Smooth muscle cell (in vitro differentiated cells): ENCODE data around the gene ITPR2. TPM values are rescaled to one million over a fixed set of nuclear protein-coding genes. Genes with fewer than 3 reads are reported as not detected.

Experiments used
- DNase-seq: peaks from one replicate; lab custom pipeline; 2025; ENCODE audit not compliant: unreplicated experiment; lab: John Stamatoyannopoulos, UW
- H2AFZ ChIP-seq: fragments of 200-600 bp; sonication (generic); 2 replicates; pipeline ENCODE4 v1.6.0; 2016; ENCODE audit warnings: antibody characterized with exemption, low read depth, mild to moderate bottlenecking
- H3F3A ChIP-seq: fragments of 200-600 bp; sonication (generic); 2 replicates; pipeline ENCODE4 v1.6.0; 2017; ENCODE audit warnings: antibody characterized with exemption, low read depth
- H3K27ac ChIP-seq: fragments of 200-600 bp; sonication (generic); 2 replicates; pipeline ENCODE4 v1.5.1; 2016; ENCODE audit warnings: low read depth, mild to moderate bottlenecking
- H3K27me3 ChIP-seq: fragments of 200-600 bp; sonication (generic); 2 replicates; pipeline ENCODE4 v1.6.1; 2016; ENCODE audit warnings: low read depth, mild to moderate bottlenecking
- H3K36me3 ChIP-seq: fragments of 200-600 bp; sonication (generic); 2 replicates; pipeline ENCODE4 v1.5.1; 2016; ENCODE audit warnings: low read depth
- H3K4me1 ChIP-seq: fragments of 200-600 bp; sonication (generic); 2 replicates; pipeline ENCODE4 v1.5.1; 2016; ENCODE audit warnings: low read depth
- H3K4me2 ChIP-seq: fragments of 200-600 bp; sonication (generic); 2 replicates; pipeline ENCODE4 v1.6.0; 2016; ENCODE audit warnings: mild to moderate bottlenecking
- H3K4me3 ChIP-seq: fragments of 200-600 bp; sonication (generic); 2 replicates; pipeline ENCODE4 v1.5.1; 2016; ENCODE audit warnings: mild to moderate bottlenecking
- H3K79me2 ChIP-seq: fragments of 200-600 bp; sonication (generic); 2 replicates; pipeline ENCODE4 v1.6.0; 2016; ENCODE audit warnings: low read depth, mild to moderate bottlenecking
- H3K9ac ChIP-seq: fragments of 200-600 bp; sonication (generic); 2 replicates; pipeline ENCODE4 v1.6.0; 2016; ENCODE audit warnings: low read depth
- H3K9me3 ChIP-seq: fragments of 200-600 bp; sonication (generic); replicated peaks from 2 replicates; pipeline ENCODE4 v1.5.1; 2016; ENCODE audit warnings: low read depth
- H4K20me1 ChIP-seq: fragments of 200-600 bp; sonication (generic); 2 replicates; pipeline ENCODE4 v1.6.0; 2016; ENCODE audit warnings: low read depth
- WGBS: methylation state at CpG from one replicate; pipeline ENCODE4 v1.1.7; 2016; ENCODE audit warnings: low lambda C conversion rate; 5-methylcytosine and 5-hydroxymethylcytosine counted together
- polyA plus RNA-seq: library from polyadenylated mRNA; unstranded; fragments of >200 nt; fragmentation: Nextera tagmentation; extraction: Ambion mirVana; gene quantifications from 2 replicates; pipeline ENCODE4 v1.2.1, GENCODE V29; 2016
- total RNA-seq: library from RNA; depleted of rRNA; stranded (reverse); fragments of >200 nt; gene quantifications from 2 replicates; pipeline ENCODE4 v1.2.3, GENCODE V29; 2014
- TF ChIP-seq, protein P1 (sequence below): fragments of 200-600 bp; sonication (generic); IDR thresholded peaks from 2 replicates; pipeline ENCODE4 v1.5.1; 2017; ENCODE audit warnings: borderline replicate concordance, mild to moderate bottlenecking, antibody characterized with exemption; ENCODE audit not compliant: insufficient read depth, poor library complexity, severe bottlenecking

The ITPR2 gene
- total and polyA plus RNA-seq, 2 experiments from 2014 or later = 6.8 to 17.4 TPM

DNA sequence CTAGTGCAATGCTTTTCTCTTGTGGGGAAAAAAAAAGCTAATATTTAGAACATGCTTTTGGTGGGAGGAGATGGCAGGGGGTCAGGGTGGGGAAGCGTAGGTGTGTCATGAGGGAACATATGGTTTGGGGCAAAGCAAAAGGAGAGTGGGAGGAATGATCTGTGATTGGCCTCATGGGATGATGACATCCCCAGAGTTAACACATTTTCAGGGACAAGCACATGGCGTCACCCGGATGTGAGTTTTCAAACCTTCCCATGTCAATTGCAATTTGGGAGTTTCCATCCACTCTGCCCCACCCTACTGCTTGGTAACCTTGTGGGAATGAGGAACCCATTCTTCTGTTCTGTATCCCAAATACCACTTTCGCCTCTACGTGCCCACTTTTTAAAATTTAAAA is 473.4 kb downstream of the ITPR2 start:
- H2AFZ ChIP-seq = no peak overlapping the region
- DNase-seq = no peak
- no peaks in the 10 kb centered on the region for H3K4me1 ChIP-seq
- H3K4me3 ChIP-seq = no peak overlapping the region
- H3K27ac ChIP-seq = no peak overlapping the region
- H3K4me2 ChIP-seq = no peak overlapping the region
- no peaks in the 10 kb centered on the region for H3K79me2 ChIP-seq
- no peaks in the 10 kb centered on the region for H4K20me1 ChIP-seq
- H3K27me3 ChIP-seq = no peaks in the 10 kb centered on the region
- H3K9ac ChIP-seq = no peak overlapping the region
- no peaks in the 10 kb centered on the region for H3K36me3 ChIP-seq
- TF ChIP-seq, protein P1, sequence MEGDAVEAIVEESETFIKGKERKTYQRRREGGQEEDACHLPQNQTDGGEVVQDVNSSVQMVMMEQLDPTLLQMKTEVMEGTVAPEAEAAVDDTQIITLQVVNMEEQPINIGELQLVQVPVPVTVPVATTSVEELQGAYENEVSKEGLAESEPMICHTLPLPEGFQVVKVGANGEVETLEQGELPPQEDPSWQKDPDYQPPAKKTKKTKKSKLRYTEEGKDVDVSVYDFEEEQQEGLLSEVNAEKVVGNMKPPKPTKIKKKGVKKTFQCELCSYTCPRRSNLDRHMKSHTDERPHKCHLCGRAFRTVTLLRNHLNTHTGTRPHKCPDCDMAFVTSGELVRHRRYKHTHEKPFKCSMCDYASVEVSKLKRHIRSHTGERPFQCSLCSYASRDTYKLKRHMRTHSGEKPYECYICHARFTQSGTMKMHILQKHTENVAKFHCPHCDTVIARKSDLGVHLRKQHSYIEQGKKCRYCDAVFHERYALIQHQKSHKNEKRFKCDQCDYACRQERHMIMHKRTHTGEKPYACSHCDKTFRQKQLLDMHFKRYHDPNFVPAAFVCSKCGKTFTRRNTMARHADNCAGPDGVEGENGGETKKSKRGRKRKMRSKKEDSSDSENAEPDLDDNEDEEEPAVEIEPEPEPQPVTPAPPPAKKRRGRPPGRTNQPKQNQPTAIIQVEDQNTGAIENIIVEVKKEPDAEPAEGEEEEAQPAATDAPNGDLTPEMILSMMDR = no peak
- H3K9me3 ChIP-seq = no peaks in the 10 kb centered on the region
- H3F3A ChIP-seq = no peaks in the 10 kb centered on the region
- WGBS = 97% methylated on average over 5 of the region's 5 CpGs

DNA sequence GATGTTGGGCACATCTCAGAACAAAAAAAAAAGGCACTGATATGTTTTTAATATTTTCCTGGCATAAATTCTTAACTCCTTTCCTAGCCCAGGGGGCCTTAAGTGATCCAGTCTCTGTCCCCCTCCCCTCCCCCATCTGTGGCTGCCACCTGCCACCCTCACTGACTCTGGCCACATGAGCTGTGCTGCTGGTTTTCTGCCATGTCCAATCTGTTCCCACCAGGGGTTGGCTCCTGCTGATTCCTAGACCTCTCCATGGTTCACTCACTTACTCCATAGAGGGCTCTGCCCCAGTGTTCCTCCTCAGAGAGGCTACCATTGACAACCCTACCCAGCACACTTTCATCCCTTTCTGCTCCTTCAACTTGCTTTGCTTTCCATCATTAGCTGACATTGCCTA is 474.3 kb downstream of the ITPR2 start:
- no peak for DNase-seq
- Histone ChIP-seq H3K27ac (no peak overlapping the region), H3K4me2 (no peak overlapping the region), H3K27me3 (no peaks in the 10 kb centered on the region), H3F3A (no peaks in the 10 kb centered on the region), H2AFZ (no peak overlapping the region), H3K9ac (no peak overlapping the region), H4K20me1 (no peaks in the 10 kb centered on the region), H3K4me3 (no peak overlapping the region), H3K9me3 (no peaks in the 10 kb centered on the region), H3K4me1 (no peaks in the 10 kb centered on the region), H3K36me3 (no peaks in the 10 kb centered on the region), H3K79me2 (no peaks in the 10 kb centered on the region)
- TF ChIP-seq, protein P1 = no peak

DNA sequence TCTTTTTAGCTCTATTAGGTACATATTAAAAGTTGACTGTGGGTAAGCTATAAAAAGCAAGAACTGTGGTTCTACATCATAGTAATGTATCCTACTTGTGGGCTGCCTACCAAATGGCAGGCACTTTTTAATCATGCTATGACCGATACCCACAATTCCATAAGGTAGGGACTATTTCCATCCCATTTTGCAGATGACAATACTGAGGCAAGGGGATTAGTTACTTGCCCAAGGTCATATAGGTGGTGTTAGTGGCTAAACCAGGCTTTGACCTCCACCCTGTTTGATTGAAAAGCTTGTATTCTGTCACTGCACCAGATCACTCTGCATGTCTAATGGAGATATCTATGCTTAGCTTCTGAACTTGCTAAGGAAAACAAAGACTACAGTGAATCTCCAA is 485.7 kb downstream of the ITPR2 start:
- 100% methylated on average over 1 of the region's 1 CpG for WGBS
- Histone ChIP-seq H4K20me1 (no peaks in the 10 kb centered on the region), H3K9ac (no peak overlapping the region), H3K79me2 (no peaks in the 10 kb centered on the region), H3F3A (no peaks in the 10 kb centered on the region), H3K27me3 (no peaks in the 10 kb centered on the region), H3K4me1 (no peaks in the 10 kb centered on the region), H2AFZ (no peak overlapping the region), H3K4me2 (no peak overlapping the region), H3K27ac (no peak overlapping the region), H3K4me3 (no peak overlapping the region), H3K9me3 (no peaks in the 10 kb centered on the region), H3K36me3 (no peaks in the 10 kb centered on the region)
- TF ChIP-seq, protein P1 = no peak
- DNase-seq = no peak

DNA sequence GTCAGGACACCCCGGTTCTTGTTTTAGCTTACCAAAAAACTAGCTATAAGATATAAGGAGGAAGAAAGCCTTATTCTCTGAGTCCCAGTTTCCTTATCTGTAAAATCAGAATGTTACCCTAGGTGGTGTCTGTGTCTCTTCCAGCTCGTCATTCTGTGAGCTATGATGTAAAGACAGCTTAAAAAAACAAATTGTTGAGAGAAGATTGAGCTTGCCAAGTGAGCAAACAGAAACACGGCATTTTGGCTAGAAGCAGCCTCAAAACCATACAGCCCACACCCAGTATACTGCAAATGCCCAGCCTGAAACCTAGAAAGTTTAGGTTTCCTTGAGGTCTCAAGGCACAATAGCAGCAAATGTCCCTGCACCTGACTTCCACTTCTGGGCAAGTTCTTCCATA is 486.3 kb downstream of the ITPR2 start:
- H3K4me1 ChIP-seq = peaks cover 3% of the 10 kb centered on the region
- no peak overlapping the region for H3K4me2 ChIP-seq
- no peak overlapping the region for H3K4me3 ChIP-seq
- WGBS = 67% methylated on average over 3 of the region's 3 CpGs
- no peaks in the 10 kb centered on the region for H3K79me2 ChIP-seq
- no peaks in the 10 kb centered on the region for H3F3A ChIP-seq
- H3K9me3 ChIP-seq = no peaks in the 10 kb centered on the region
- no peak for DNase-seq
- TF ChIP-seq, protein P1 = no peak
- H2AFZ ChIP-seq = no peak overlapping the region
- no peaks in the 10 kb centered on the region for H4K20me1 ChIP-seq
- H3K36me3 ChIP-seq = no peaks in the 10 kb centered on the region
- H3K9ac ChIP-seq = no peak overlapping the region
- no peaks in the 10 kb centered on the region for H3K27me3 ChIP-seq
- H3K27ac ChIP-seq = no peak overlapping the region
